Measurements from ENCODE around the gene CD40. TPM values are rescaled to one million over a fixed set of nuclear protein-coding genes. Genes with fewer than 3 reads are reported as not detected.

CD40 gene
- 10 to 100 TPM in 1 of 4 donors, 1 to 10 TPM in 3; 7.2 to 13.0 (median 8.2) TPM for total RNA-seq

DNA sequence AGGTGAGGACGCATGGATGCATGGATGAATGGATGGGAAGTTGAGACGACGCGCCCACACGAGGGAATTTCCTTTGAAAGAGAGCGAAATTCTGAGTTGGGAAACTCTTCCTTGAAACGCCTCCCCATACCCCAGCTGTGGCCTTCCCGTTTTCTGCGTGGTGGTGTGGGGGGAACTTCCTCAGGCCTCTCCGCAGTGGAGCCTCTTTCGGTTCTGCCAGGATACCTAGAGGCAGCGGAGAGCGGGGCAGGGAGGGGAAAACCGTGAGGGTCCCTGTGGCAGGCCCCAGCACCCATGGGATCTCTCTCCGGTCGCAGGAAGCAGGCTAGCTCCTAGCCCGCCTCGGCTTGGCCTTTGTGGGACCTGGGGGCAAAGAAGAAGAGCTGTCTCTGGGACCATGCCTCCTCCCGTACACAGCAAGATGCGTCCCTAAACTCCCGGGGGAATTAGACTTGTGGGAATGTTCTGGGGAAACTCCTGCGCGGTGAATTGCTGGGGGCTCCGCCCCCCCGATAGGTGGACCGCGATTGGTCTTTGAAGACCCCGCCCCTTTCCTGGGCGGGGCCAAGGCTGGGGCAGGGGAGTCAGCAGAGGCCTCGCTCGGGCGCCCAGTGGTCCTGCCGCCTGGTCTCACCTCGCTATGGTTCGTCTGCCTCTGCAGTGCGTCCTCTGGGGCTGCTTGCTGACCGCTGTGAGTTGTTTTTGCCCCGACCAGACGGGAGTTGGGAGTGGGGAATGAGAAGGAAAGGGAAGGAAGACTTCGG, at the start of gene CD40:
Gene CD40 (plus strand): TSS at position 611 of the 764 bp plus-strand sequence. CDS start 30 bp downstream, at position 641.
- Histone ChIP-seq H3K36me3 (no peaks in the 10 kb centered on the region), H3K9me3 (no peaks in the 10 kb centered on the region), H3K27ac (peak within 1 kb of the TSS; percentile 84 to 87 (median 85)), H3K27me3 (no peaks in the 10 kb centered on the region), H3K4me3 (peak within 1 kb of the TSS; percentile 59 to 86 (median 70)), H3K4me1 (peaks cover 10 to 46% of the 10 kb centered on the region in 2 donors)
- in situ Hi-C loops (cut with MboI; ENCODE audit: low sequenced_read_pairs in 4 of 4) = no loop called here
- no peak for TF ChIP-seq CTCF (IDR thresholded peaks at IDR 0.05 in 4 of 5, conservative IDR thresholded peaks at IDR 0.05 in 1 of 5)
- TF ChIP-seq POLR2A (IDR thresholded peaks at IDR 0.05) = peak; percentile 53 to 66
- DNase-seq (peak; percentile 72 to 85), ATAC-seq (peak; percentile 95 to 98)
- intact Hi-C loops (cut with DNase I; ENCODE audit: low total_unique reads) = no loop called here

GRCh38 chr20:46070215-46070900, 47.8 kb upstream of the CD40 start:
- H3K36me3 ChIP-seq = peaks cover 5 to 59% of the 10 kb centered on the region in 2 donors
- no peak for TF ChIP-seq POLR2A (IDR thresholded peaks at IDR 0.05)
- no peak for TF ChIP-seq CTCF (IDR thresholded peaks at IDR 0.05 in 4 of 5, conservative IDR thresholded peaks at IDR 0.05 in 1 of 5)
- H3K27ac ChIP-seq = no peak overlapping the region
- intact Hi-C loops (cut with DNase I; ENCODE audit: low total_unique reads) (no loop called here), in situ Hi-C loops (cut with MboI; ENCODE audit: low sequenced_read_pairs in 4 of 4) (no loop called here)
- H3K9me3 ChIP-seq = no peaks in the 10 kb centered on the region
- ATAC-seq = no peak
- H3K27me3 ChIP-seq = no peaks in the 10 kb centered on the region
- DNase-seq = no peak
- peaks cover 23 to 24% of the 10 kb centered on the region in 2 donors for H3K4me1 ChIP-seq
- H3K4me3 ChIP-seq = no peak overlapping the region

- DNase-seq (no peak), ATAC-seq (no peak)
- Histone ChIP-seq H3K36me3 (peaks cover 4 to 47% of the 10 kb centered on the region in 2 donors), H3K4me1 (peaks cover 33 to 35% of the 10 kb centered on the region in 2 donors), H3K27ac (no peak overlapping the region), H3K27me3 (no peaks in the 10 kb centered on the region), H3K9me3 (no peaks in the 10 kb centered on the region), H3K4me3 (no peak overlapping the region)
- intact Hi-C loops (cut with DNase I; ENCODE audit: low total_unique reads) = no loop called here
- TF ChIP-seq CTCF (IDR thresholded peaks at IDR 0.05 in 4 of 5, conservative IDR thresholded peaks at IDR 0.05 in 1 of 5) (no peak), POLR2A (IDR thresholded peaks at IDR 0.05) (no peak)
- in situ Hi-C loops (cut with MboI; ENCODE audit: low sequenced_read_pairs in 4 of 4) = no loop called here
These were observed 46.5 kb upstream of the CD40 start for GRCh38 chr20:46071573-46071972.

DNA sequence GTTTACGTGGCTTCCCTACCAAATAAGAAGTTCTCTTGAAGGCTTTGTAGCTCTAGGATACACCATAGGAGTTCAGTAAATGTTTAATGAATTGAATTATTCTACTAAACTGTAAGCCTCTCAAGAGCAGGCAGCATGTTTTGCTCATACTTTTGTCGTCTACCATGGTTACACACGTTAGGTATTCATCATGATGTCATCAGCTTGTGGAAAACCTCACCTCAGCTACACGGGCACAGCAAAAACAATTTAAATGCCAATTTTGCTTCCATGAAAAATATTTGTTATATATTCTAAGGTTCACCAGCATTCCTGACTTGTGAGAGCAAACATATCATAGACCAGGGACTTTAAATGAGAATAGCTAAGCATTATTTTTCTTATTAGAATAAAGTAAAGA, 45.1 kb upstream of the CD40 start:
- intact Hi-C loops (cut with DNase I; ENCODE audit: low total_unique reads) (no loop called here), in situ Hi-C loops (cut with MboI; ENCODE audit: low sequenced_read_pairs in 4 of 4) (no loop called here)
- TF ChIP-seq POLR2A (IDR thresholded peaks at IDR 0.05) = no peak
- TF ChIP-seq CTCF (IDR thresholded peaks at IDR 0.05 in 4 of 5, conservative IDR thresholded peaks at IDR 0.05 in 1 of 5) = no peak
- H3K4me3 ChIP-seq = no peak overlapping the region
- DNase-seq (no peak), ATAC-seq (no peak)
- no peaks in the 10 kb centered on the region for H3K27me3 ChIP-seq
- no peaks in the 10 kb centered on the region for H3K9me3 ChIP-seq
- H3K36me3 ChIP-seq = peaks cover 0 to 33% of the 10 kb centered on the region in 2 donors
- H3K27ac ChIP-seq = no peak overlapping the region
- H3K4me1 ChIP-seq = peaks cover 40 to 47% of the 10 kb centered on the region in 2 donors

All from gastrocnemius medialis (tissue), 4 donors.